GM18870 (cell line): ENCODE results near the gene KIAA1671.

Experiments
- ATAC-seq: cut with Tn5 transposase; IDR thresholded peaks from one replicate; pipeline ENCODE4 v1.9.1; 2021; ENCODE audit warnings: moderate library complexity; ENCODE audit not compliant: unreplicated experiment

Gene KIAA1671

GRCh38 chr22:25061605-25062376, 109.3 kb downstream of the KIAA1671 start:
- ATAC-seq: no peak

- ATAC-seq: no peak
Measured at GRCh38 chr22:25062386-25063085, 110.0 kb downstream of the KIAA1671 start.

- ATAC-seq: no peak
Measured at GRCh38 chr22:25064894-25065560, 112.5 kb downstream of the KIAA1671 start.

GRCh38 chr22:25066861-25067435, 114.4 kb downstream of the KIAA1671 start:
- no peak for ATAC-seq

- ATAC-seq: no peak
Measured at GRCh38 chr22:25067851-25068421, 115.4 kb downstream of the KIAA1671 start.

- no peak for ATAC-seq
Measured at GRCh38 chr22:25068707-25069106, 116.2 kb downstream of the KIAA1671 start.

GRCh38 chr22:25069426-25069757, 116.9 kb downstream of the KIAA1671 start:
- ATAC-seq: no peak

- no peak for ATAC-seq
Measured at GRCh38 chr22:25069758-25070481, 117.4 kb downstream of the KIAA1671 start.

DNA sequence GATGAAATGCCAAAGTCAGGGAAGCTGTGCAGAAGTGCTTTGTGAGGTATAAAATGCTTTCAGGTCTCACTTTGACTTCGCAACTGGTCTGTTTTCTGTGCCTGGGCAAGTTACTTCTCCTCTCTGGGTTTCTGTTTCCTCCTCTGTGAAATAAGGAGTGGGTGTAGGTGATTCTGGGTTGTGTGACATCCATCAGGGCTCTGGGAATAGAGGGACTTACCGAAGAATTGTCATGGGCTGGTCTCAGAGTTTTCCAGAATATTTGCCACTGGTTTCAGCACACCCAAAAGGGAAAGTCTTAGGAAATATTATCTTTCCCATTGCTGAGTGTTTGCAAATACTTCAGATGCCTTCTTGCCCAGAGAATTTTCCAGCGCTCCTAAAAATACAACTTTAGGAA, 118.4 kb downstream of the KIAA1671 start:
- ATAC-seq: no peak

DNA sequence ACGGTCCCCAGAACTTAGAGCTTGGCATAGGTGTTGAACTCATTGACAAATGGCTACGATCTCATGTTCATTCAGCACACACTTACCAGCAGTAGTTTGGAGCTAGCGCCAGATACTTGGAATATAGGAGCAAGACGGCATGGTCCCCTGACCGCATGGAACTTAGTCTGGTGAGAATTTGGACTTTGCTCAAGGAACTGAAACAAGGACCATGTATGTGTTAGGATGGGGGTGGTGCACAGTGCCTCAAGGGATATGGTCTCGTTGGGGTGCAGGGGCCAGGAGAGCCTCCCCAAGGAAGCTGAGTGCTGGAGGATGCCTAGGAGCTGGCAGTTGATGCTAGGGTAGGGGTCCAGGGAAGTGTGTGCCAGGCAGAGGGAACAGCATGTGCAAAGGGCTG, 119.2 kb downstream of the KIAA1671 start:
- no peak for ATAC-seq

DNA sequence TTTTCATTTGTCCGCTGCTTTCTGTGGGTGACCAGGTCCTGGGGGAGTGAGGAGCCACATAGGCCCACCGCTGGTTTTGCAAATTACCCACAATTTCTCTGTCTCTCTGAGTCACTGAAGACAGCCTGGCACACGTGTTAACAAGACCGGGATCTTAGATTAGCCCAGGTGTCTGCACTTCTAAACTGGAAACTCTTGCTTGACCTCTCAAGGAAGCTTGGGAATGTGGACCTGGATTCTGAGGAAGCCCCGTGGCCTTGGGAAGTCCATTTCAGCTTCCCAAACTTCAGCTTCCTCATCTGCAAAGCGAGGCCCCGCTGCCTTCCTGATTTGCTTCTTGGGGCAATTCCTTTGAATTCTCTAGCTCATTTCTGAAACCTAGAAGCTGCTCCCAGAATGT, 119.9 kb downstream of the KIAA1671 start:
- no peak for ATAC-seq

GRCh38 chr22:25076336-25076735, 123.8 kb downstream of the KIAA1671 start:
- no peak for ATAC-seq

- no peak for ATAC-seq
Measured at GRCh38 chr22:25077056-25077455, 124.5 kb downstream of the KIAA1671 start.

- ATAC-seq: no peak
Measured at GRCh38 chr22:25077964-25078363, 125.4 kb downstream of the KIAA1671 start.

GRCh38 chr22:25078591-25078990, 126.1 kb downstream of the KIAA1671 start:
- ATAC-seq: no peak

- no peak for ATAC-seq
Measured at GRCh38 chr22:25080855-25081254, 128.3 kb downstream of the KIAA1671 start.

- ATAC-seq: no peak
Measured at GRCh38 chr22:25081409-25081824, 128.9 kb downstream of the KIAA1671 start.

DNA sequence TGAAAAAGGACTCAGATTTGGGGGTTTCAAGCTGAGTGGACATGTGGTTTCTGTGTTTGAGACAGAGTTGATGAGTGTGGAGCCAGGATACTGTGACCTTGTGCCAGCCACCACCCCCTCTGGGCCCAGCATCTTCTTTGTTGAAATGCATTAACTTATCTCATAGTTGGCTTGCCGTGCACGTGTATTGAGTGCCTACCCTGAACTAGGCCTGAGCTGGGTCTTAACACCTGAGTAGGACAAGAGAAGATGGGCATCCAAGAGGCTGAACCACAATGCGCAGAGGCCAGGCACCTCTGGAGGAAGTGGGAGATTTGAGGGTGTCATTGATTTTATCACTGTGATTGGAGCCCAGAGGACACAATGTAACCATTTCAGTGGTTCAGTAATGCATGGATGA, 129.6 kb downstream of the KIAA1671 start:
- ATAC-seq: no peak

- ATAC-seq: no peak
Measured at GRCh38 chr22:25083056-25083806, 130.7 kb downstream of the KIAA1671 start.

GRCh38 chr22:25083807-25084200, 131.3 kb downstream of the KIAA1671 start:
- ATAC-seq: no peak
